GM19395 (cell line): Measurements from ENCODE around the gene RDH8.

Experiments
- ATAC-seq: cut with Tn5 transposase; IDR thresholded peaks from one replicate; pipeline ENCODE4 v1.9.1; 2021; ENCODE audit warnings: mild to moderate bottlenecking, moderate library complexity; ENCODE audit not compliant: unreplicated experiment

RDH8 gene

GRCh38 chr19:10013316-10013715, at the start of gene RDH8:
Gene RDH8 (plus strand): TSS chr19:10013483. CDS start chr19:10013498, 15 bp downstream.
- no peak for ATAC-seq

GRCh38 chr19:9966024-9966423, 47.3 kb upstream of the RDH8 start:
- ATAC-seq, result no peak

- ATAC-seq, result no peak
These were observed 46.8 kb upstream of the RDH8 start for GRCh38 chr19:9966448-9966847.

GRCh38 chr19:9967326-9967725, 46.0 kb upstream of the RDH8 start:
- no peak for ATAC-seq

GRCh38 chr19:9968820-9969687, 44.2 kb upstream of the RDH8 start:
- no peak for ATAC-seq

- no peak for ATAC-seq
These were observed 43.7 kb upstream of the RDH8 start for GRCh38 chr19:9969688-9969975.

GRCh38 chr19:9970481-9970880, 42.8 kb upstream of the RDH8 start:
- no peak for ATAC-seq

- ATAC-seq, result no peak
These were observed 42.0 kb upstream of the RDH8 start for GRCh38 chr19:9971166-9971897.

GRCh38 chr19:9972103-9972502, 41.2 kb upstream of the RDH8 start:
- no peak for ATAC-seq

GRCh38 chr19:9981406-9982260, 31.6 kb upstream of the RDH8 start:
- ATAC-seq, result no peak

- ATAC-seq, result no peak
These were observed 26.4 kb upstream of the RDH8 start for GRCh38 chr19:9986787-9987281.

- no peak for ATAC-seq
These were observed 23.8 kb upstream of the RDH8 start for GRCh38 chr19:9989504-9989903.

- no peak for ATAC-seq
These were observed 21.7 kb upstream of the RDH8 start for GRCh38 chr19:9991425-9992191.

- ATAC-seq, result no peak
These were observed 18.2 kb upstream of the RDH8 start for GRCh38 chr19:9995084-9995483.

- no peak for ATAC-seq
These were observed 17.3 kb upstream of the RDH8 start for GRCh38 chr19:9995999-9996398.

- no peak for ATAC-seq
These were observed 16.7 kb upstream of the RDH8 start for GRCh38 chr19:9996541-9996940.

GRCh38 chr19:10000171-10000826, 13.0 kb upstream of the RDH8 start:
- ATAC-seq, result no peak

- ATAC-seq, result no peak
These were observed 11.4 kb upstream of the RDH8 start for GRCh38 chr19:10001899-10002298.

GRCh38 chr19:10003271-10003670, 10.0 kb upstream of the RDH8 start:
- ATAC-seq, result no peak

GRCh38 chr19:10004617-10005016, 8.7 kb upstream of the RDH8 start:
- ATAC-seq, result no peak
